HEK293 (cell line): ENCODE measurements around the gene IGLON5.

Experiments used
- KLF9 ChIP-seq: fragments of 450-650 bp; formaldehyde crosslinking; IDR thresholded peaks from 2 replicates; pipeline ENCODE4 v1.5.1; 2016; ENCODE audit warnings: missing biosample characterization, missing genetic modification characterization, low read depth
- MEIS1 ChIP-seq: sonication (generic); formaldehyde crosslinking; IDR thresholded peaks from 2 replicates; pipeline ENCODE4 v1.8.1; 2022; ENCODE audit warnings: missing genetic modification reagents, mild to moderate bottlenecking, borderline replicate concordance
- RBAK ChIP-seq: fragments of 450-650 bp; formaldehyde crosslinking; IDR thresholded peaks from 2 replicates; pipeline ENCODE4 v1.5.1; 2016; ENCODE audit warnings: missing biosample characterization, missing genetic modification characterization
- YY1 ChIP-seq: fragments of 450-650 bp; formaldehyde crosslinking; IDR thresholded peaks from 2 replicates; pipeline ENCODE4 v1.5.1; 2018; ENCODE audit warnings: missing biosample characterization, missing genetic modification characterization
- ZBTB1 ChIP-seq: fragments of 450-650 bp; formaldehyde crosslinking; IDR thresholded peaks from 2 replicates; pipeline ENCODE4 v1.5.1; 2016; ENCODE audit warnings: missing biosample characterization, missing genetic modification characterization
- ZNF121 ChIP-seq: fragments of 450-650 bp; formaldehyde crosslinking; IDR thresholded peaks from 2 replicates; pipeline ENCODE4 v1.5.1; 2016; ENCODE audit warnings: missing biosample characterization, missing genetic modification characterization
- ZNF133 ChIP-seq: fragments of 450-650 bp; formaldehyde crosslinking; IDR thresholded peaks from 2 replicates; pipeline ENCODE4 v1.5.1; 2016; ENCODE audit warnings: missing biosample characterization, missing genetic modification characterization
- ZNF146 ChIP-seq: fragments of 450-650 bp; formaldehyde crosslinking; IDR thresholded peaks from 2 replicates; pipeline ENCODE4 v1.5.1; 2016; ENCODE audit warnings: missing biosample characterization, missing genetic modification characterization
- ZNF157 ChIP-seq: fragments of 450-650 bp; formaldehyde crosslinking; IDR thresholded peaks from 2 replicates; pipeline ENCODE4 v1.5.1; 2016; ENCODE audit warnings: missing biosample characterization, missing genetic modification characterization
- ZNF239 ChIP-seq: fragments of 450-650 bp; formaldehyde crosslinking; IDR thresholded peaks from 2 replicates; pipeline ENCODE4 v1.5.1; 2016; ENCODE audit warnings: missing biosample characterization, missing genetic modification characterization
- ZNF24 ChIP-seq: fragments of 450-650 bp; formaldehyde crosslinking; IDR thresholded peaks from 2 replicates; pipeline ENCODE4 v1.5.1; 2016; ENCODE audit warnings: missing biosample characterization, missing genetic modification characterization
- ZNF311 ChIP-seq: fragments of 450-650 bp; formaldehyde crosslinking; IDR thresholded peaks from 2 replicates; pipeline ENCODE4 v1.5.1; 2017; ENCODE audit warnings: missing biosample characterization, missing genetic modification characterization, borderline replicate concordance
- ZNF324 ChIP-seq: fragments of 450-650 bp; formaldehyde crosslinking; IDR thresholded peaks from 2 replicates; pipeline ENCODE4 v1.5.1; 2016; ENCODE audit warnings: missing biosample characterization, missing genetic modification characterization
- ZNF341 ChIP-seq: fragments of 450-650 bp; formaldehyde crosslinking; IDR thresholded peaks from 2 replicates; pipeline ENCODE4; 2016; ENCODE audit warnings: low read depth, missing biosample characterization, missing genetic modification characterization
- ZNF350 ChIP-seq: fragments of 450-650 bp; formaldehyde crosslinking; IDR thresholded peaks from 2 replicates; pipeline ENCODE4 v1.5.0; 2017; ENCODE audit warnings: missing biosample characterization, mild to moderate bottlenecking, missing genetic modification characterization
- ZNF426 ChIP-seq: fragments of 450-650 bp; formaldehyde crosslinking; IDR thresholded peaks from 2 replicates; pipeline ENCODE4 v1.5.1; 2017; ENCODE audit warnings: missing biosample characterization, missing genetic modification characterization, mild to moderate bottlenecking, inconsistent platforms, moderate library complexity
- ZNF449 ChIP-seq: fragments of 450-650 bp; formaldehyde crosslinking; IDR thresholded peaks from 2 replicates; pipeline ENCODE4 v1.5.1; 2017; ENCODE audit warnings: missing biosample characterization, mild to moderate bottlenecking, missing genetic modification characterization, moderate library complexity
- ZNF521 ChIP-seq: fragments of 450-650 bp; formaldehyde crosslinking; IDR thresholded peaks from 2 replicates; pipeline ENCODE4 v1.5.1; 2017; ENCODE audit warnings: missing biosample characterization, mild to moderate bottlenecking, missing genetic modification characterization
- ZNF529 ChIP-seq: fragments of 450-650 bp; formaldehyde crosslinking; IDR thresholded peaks from 2 replicates; pipeline ENCODE4 v1.5.1; 2017; ENCODE audit warnings: missing genetic modification characterization, missing biosample characterization; ENCODE audit not compliant: insufficient replicate concordance
- ZNF610 ChIP-seq: fragments of 450-650 bp; formaldehyde crosslinking; IDR thresholded peaks from 2 replicates; pipeline ENCODE4 v1.5.1; 2016; ENCODE audit warnings: missing biosample characterization, missing genetic modification characterization, borderline replicate concordance
- ZNF747 ChIP-seq: fragments of 450-650 bp; formaldehyde crosslinking; IDR thresholded peaks from 2 replicates; pipeline ENCODE4 v1.5.1; 2016; ENCODE audit warnings: missing biosample characterization, missing genetic modification characterization
- ZNF843 ChIP-seq: fragments of 450-650 bp; formaldehyde crosslinking; IDR thresholded peaks from 2 replicates; pipeline ENCODE4 v1.5.1; 2016; ENCODE audit warnings: missing biosample characterization, missing genetic modification characterization
- ZSCAN16 ChIP-seq: fragments of 450-650 bp; formaldehyde crosslinking; IDR thresholded peaks from 2 replicates; pipeline ENCODE4 v1.5.1; 2016; ENCODE audit warnings: missing biosample characterization, missing genetic modification characterization
- ZSCAN18 ChIP-seq: fragments of 450-650 bp; formaldehyde crosslinking; IDR thresholded peaks from 2 replicates; pipeline ENCODE4 v1.5.1; 2016; ENCODE audit warnings: missing biosample characterization, missing genetic modification characterization
- TF ChIP-seq, protein P1 (sequence below): fragments of 450-650 bp; formaldehyde crosslinking; IDR thresholded peaks from 2 replicates; pipeline ENCODE4 v1.5.1; 2016; ENCODE audit warnings: missing biosample characterization, missing genetic modification characterization
- TF ChIP-seq, protein P2 (sequence below): fragments of 450-650 bp; formaldehyde crosslinking; conservative IDR thresholded peaks from 2 replicates; pipeline ENCODE4 v1.5.1; 2016; ENCODE audit warnings: low read depth, missing biosample characterization, missing genetic modification characterization
- TF ChIP-seq, protein P3 (sequence below): fragments of 450-650 bp; IDR thresholded peaks from 2 replicates; pipeline ENCODE4 v1.5.1; 2018; ENCODE audit warnings: missing biosample characterization, missing genetic modification characterization
- TF ChIP-seq, protein P4 (sequence below): fragments of 450-650 bp; formaldehyde crosslinking; IDR thresholded peaks from 2 replicates; pipeline ENCODE4 v1.5.1; 2016; ENCODE audit warnings: missing biosample characterization, missing genetic modification characterization

Gene IGLON5

GRCh38 chr19:51366389-51367254, 55.2 kb downstream of the IGLON5 start (continued):
- no peak for TF ChIP-seq RBAK
- no peak for TF ChIP-seq ZBTB1
- no peak for TF ChIP-seq ZSCAN18 (tag by site-specific recombination)
- TF ChIP-seq ZNF449, result no peak; the same call in 1 of the 2 replicates
- TF ChIP-seq ZNF350, result no peak
- TF ChIP-seq ZNF341, result no peak
- TF ChIP-seq, protein P1, sequence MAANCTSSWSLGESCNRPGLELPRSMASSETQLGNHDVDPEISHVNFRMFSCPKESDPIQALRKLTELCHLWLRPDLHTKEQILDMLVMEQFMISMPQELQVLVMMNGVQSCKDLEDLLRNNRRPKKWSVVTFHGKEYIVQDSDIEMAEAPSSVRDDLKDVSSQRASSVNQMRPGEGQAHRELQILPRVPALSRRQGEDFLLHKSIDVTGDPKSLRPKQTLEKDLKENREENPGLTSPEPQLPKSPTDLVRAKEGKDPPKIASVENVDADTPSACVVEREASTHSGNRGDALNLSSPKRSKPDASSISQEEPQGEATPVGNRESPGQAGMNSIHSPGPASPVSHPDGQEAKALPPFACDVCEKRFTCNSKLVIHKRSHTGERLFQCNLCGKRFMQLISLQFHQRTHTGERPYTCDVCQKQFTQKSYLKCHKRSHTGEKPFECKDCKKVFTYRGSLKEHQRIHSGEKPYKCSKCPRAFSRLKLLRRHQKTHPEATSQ, result no peak
- TF ChIP-seq ZNF747 (tag by site-specific recombination), result no peak
- TF ChIP-seq ZNF239 (tag by site-specific recombination), result peak; percentile 62; the same call in 1 of the 2 replicates
- TF ChIP-seq ZNF121 (tag by site-specific recombination), result no peak
- TF ChIP-seq MEIS1 (CRISPR knock-in tag), result no peak
- TF ChIP-seq ZNF843 (tag by site-specific recombination), result peak; percentile 79
- TF ChIP-seq ZNF610 (tag by site-specific recombination), result no peak
- TF ChIP-seq, protein P2, sequence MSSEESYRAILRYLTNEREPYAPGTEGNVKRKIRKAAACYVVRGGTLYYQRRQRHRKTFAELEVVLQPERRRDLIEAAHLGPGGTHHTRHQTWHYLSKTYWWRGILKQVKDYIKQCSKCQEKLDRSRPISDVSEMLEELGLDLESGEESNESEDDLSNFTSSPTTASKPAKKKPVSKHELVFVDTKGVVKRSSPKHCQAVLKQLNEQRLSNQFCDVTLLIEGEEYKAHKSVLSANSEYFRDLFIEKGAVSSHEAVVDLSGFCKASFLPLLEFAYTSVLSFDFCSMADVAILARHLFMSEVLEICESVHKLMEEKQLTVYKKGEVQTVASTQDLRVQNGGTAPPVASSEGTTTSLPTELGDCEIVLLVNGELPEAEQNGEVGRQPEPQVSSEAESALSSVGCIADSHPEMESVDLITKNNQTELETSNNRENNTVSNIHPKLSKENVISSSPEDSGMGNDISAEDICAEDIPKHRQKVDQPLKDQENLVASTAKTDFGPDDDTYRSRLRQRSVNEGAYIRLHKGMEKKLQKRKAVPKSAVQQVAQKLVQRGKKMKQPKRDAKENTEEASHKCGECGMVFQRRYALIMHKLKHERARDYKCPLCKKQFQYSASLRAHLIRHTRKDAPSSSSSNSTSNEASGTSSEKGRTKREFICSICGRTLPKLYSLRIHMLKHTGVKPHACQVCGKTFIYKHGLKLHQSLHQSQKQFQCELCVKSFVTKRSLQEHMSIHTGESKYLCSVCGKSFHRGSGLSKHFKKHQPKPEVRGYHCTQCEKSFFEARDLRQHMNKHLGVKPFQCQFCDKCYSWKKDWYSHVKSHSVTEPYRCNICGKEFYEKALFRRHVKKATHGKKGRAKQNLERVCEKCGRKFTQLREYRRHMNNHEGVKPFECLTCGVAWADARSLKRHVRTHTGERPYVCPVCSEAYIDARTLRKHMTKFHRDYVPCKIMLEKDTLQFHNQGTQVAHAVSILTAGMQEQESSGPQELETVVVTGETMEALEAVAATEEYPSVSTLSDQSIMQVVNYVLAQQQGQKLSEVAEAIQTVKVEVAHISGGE, result peak; percentile 69
- no peak; the same call in 1 of the 2 replicates for TF ChIP-seq ZNF157
- TF ChIP-seq ZNF24 (tag by site-specific recombination), result no peak; the same call in 1 of the 2 replicates
- TF ChIP-seq ZSCAN16 (tag by site-specific recombination), result peak; percentile 85
- TF ChIP-seq ZNF324, result 0 out of 2 replicates have a peak, but pooled peaks have one; percentile 46
- TF ChIP-seq ZNF146 (tag by site-specific recombination), result no peak
- TF ChIP-seq ZNF529 (tag by site-specific recombination), result no peak
- no peak for TF ChIP-seq ZNF521 (tag by site-specific recombination)
- TF ChIP-seq ZNF133, result no peak
- TF ChIP-seq YY1 (tag by site-specific recombination), result peak; percentile 28; the same call in 1 of the 2 replicates
- TF ChIP-seq, protein P3, sequence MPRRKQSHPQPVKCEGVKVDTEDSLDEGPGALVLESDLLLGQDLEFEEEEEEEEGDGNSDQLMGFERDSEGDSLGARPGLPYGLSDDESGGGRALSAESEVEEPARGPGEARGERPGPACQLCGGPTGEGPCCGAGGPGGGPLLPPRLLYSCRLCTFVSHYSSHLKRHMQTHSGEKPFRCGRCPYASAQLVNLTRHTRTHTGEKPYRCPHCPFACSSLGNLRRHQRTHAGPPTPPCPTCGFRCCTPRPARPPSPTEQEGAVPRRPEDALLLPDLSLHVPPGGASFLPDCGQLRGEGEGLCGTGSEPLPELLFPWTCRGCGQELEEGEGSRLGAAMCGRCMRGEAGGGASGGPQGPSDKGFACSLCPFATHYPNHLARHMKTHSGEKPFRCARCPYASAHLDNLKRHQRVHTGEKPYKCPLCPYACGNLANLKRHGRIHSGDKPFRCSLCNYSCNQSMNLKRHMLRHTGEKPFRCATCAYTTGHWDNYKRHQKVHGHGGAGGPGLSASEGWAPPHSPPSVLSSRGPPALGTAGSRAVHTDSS, result no peak
- TF ChIP-seq ZNF311 (tag by site-specific recombination), result no peak
- TF ChIP-seq, protein P4, sequence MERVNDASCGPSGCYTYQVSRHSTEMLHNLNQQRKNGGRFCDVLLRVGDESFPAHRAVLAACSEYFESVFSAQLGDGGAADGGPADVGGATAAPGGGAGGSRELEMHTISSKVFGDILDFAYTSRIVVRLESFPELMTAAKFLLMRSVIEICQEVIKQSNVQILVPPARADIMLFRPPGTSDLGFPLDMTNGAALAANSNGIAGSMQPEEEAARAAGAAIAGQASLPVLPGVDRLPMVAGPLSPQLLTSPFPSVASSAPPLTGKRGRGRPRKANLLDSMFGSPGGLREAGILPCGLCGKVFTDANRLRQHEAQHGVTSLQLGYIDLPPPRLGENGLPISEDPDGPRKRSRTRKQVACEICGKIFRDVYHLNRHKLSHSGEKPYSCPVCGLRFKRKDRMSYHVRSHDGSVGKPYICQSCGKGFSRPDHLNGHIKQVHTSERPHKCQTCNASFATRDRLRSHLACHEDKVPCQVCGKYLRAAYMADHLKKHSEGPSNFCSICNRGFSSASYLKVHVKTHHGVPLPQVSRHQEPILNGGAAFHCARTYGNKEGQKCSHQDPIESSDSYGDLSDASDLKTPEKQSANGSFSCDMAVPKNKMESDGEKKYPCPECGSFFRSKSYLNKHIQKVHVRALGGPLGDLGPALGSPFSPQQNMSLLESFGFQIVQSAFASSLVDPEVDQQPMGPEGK (tag by site-specific recombination), result peak; percentile 36
- TF ChIP-seq KLF9, result peak; percentile 91
- TF ChIP-seq ZNF426, result no peak
